Measurements from ENCODE around the gene RABGAP1L.
A peak's percentile ranks its signal among the peaks of the same experiment; 100 is the strongest.

RABGAP1L gene

DNA sequence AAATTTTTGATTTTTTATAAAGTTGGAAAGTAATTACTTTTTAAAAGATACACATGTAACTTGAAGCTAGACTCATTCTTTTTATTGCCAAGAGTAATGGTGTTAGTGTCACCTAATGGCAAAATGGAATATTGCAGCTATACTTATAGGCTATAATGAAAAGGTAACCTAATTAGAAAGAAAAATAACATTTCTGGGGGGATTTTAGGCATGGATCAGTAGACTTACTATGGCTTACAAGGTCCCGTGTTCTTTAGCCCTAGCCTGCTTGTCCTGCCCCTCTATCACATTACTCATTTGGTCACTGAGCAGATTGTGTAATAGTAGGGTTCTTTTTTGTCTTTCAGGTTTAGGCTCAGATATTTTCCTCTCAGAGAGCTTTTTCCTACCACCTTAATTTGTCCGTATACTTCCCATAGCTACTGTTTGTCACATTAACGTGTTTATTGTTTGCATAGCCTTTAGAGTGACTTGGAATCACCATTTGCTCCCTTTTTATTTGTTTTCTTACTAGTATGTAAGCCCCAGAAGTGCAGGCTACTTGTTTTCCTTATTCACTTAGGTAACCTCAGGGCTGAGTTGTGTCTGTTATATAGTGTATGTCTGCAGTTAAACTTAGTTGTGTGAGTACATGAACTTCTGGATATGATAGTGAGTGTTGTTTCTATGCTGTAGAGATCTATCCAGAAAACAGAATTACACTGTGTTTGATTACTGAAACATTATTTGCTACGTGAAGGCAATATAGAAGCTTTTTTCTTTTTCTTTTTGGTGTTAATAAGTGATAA lies 58.7 kb downstream of the RABGAP1L start:
- ChIA-PET POLR2A (ENCODE audit: low non-redundant PET) (interaction anchor here (0.5 kb wide), 1 partner anchor 46 kb away, joined by 3 read pairs; no protein-coding TSS in a partner anchor), CTCF (interaction anchor here (0.6 to 1.3 kb wide), 16 partner anchors 9 to 285 kb away, joined by 3 to 7 read pairs (median 4); no protein-coding TSS in a partner anchor)
- DNase-seq (ENCODE audit: low spot score), result no peak
- no peak overlapping the region for H3K27ac ChIP-seq
- TF ChIP-seq, protein P1, sequence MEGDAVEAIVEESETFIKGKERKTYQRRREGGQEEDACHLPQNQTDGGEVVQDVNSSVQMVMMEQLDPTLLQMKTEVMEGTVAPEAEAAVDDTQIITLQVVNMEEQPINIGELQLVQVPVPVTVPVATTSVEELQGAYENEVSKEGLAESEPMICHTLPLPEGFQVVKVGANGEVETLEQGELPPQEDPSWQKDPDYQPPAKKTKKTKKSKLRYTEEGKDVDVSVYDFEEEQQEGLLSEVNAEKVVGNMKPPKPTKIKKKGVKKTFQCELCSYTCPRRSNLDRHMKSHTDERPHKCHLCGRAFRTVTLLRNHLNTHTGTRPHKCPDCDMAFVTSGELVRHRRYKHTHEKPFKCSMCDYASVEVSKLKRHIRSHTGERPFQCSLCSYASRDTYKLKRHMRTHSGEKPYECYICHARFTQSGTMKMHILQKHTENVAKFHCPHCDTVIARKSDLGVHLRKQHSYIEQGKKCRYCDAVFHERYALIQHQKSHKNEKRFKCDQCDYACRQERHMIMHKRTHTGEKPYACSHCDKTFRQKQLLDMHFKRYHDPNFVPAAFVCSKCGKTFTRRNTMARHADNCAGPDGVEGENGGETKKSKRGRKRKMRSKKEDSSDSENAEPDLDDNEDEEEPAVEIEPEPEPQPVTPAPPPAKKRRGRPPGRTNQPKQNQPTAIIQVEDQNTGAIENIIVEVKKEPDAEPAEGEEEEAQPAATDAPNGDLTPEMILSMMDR (conservative IDR thresholded peaks at IDR 0.05; ENCODE audit: low read depth), result peak; percentile 81

- H3K27ac ChIP-seq, result no peak overlapping the region
- POLR2A ChIA-PET (ENCODE audit: low non-redundant PET), result no interaction called here
- CTCF ChIA-PET, result interaction anchor here (0.5 to 0.6 kb wide), 3 partner anchors 12 to 1459 kb away, joined by 3 to 5 read pairs (median 3); no protein-coding TSS in a partner anchor
- TF ChIP-seq, protein P1 (conservative IDR thresholded peaks at IDR 0.05; ENCODE audit: low read depth), result no peak
- DNase-seq (ENCODE audit: low spot score), result no peak
Measured at GRCh38 chr1:174218983-174219382, 59.7 kb downstream of the RABGAP1L start.

GRCh38 chr1:174219606-174220370 lies 60.5 kb downstream of the RABGAP1L start:
- 0 out of 2 replicates have a peak overlapping the region, but pooled peaks have one; percentile 34 for H3K27ac ChIP-seq
- no peak for DNase-seq (ENCODE audit: low spot score)
- TF ChIP-seq, protein P1 (conservative IDR thresholded peaks at IDR 0.05; ENCODE audit: low read depth), result no peak
- ChIA-PET POLR2A (ENCODE audit: low non-redundant PET) (no interaction called here), CTCF (interaction anchor here (0.6 kb wide), 1 partner anchor 1460 kb away, joined by 3 read pairs; no protein-coding TSS in a partner anchor)

DNA sequence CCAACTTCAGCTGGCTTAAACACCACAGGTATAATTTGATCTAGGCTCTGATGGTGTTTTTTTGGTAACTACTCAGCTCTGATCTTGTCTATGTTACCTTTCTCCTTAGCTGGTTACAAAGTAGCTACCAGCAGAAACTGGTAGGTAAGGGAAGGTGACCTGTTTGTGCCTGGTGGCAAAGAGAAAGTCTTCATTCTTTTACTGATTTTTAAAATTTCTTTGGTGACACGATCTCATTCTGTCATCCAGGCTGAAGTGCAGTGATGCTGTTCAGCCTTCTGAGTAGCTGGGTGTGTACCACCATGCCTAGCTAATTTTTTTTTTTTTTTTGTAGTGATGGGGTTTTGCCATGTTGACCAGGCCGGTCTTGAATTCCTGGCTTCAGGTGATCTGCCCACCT lies 62.4 kb downstream of the RABGAP1L start:
- peak overlapping the region; percentile 70 for H3K27ac ChIP-seq
- TF ChIP-seq, protein P1 (conservative IDR thresholded peaks at IDR 0.05; ENCODE audit: low read depth), result no peak
- ChIA-PET CTCF (no interaction called here), POLR2A (ENCODE audit: low non-redundant PET) (interaction anchor here (0.6 kb wide), 1 partner anchor 143 kb away, joined by 4 read pairs; no protein-coding TSS in a partner anchor)
- DNase-seq (ENCODE audit: low spot score), result no peak

- ChIA-PET POLR2A (ENCODE audit: low non-redundant PET) (interaction anchor here (0.6 kb wide), 1 partner anchor 144 kb away, joined by 4 read pairs; no protein-coding TSS in a partner anchor), CTCF (interaction anchor here (0.7 kb wide), 1 partner anchor 759 kb away, joined by 3 read pairs; no protein-coding TSS in a partner anchor)
- DNase-seq (ENCODE audit: low spot score), result peak; percentile 96
- TF ChIP-seq, protein P1 (conservative IDR thresholded peaks at IDR 0.05; ENCODE audit: low read depth), result no peak
- H3K27ac ChIP-seq, result peak overlapping the region; percentile 78
Measured at GRCh38 chr1:174222166-174222949, 63.0 kb downstream of the RABGAP1L start.

Data from RWPE1 (cell line).